Measurements from ENCODE around the gene GRK4. TPM values are rescaled to one million over a fixed set of nuclear protein-coding genes. Genes with fewer than 3 reads are reported as not detected.

GRK4 gene
- total and polyA plus RNA-seq, 7 donors = 0.60 to 10.2 (median 3.9) TPM

DNA sequence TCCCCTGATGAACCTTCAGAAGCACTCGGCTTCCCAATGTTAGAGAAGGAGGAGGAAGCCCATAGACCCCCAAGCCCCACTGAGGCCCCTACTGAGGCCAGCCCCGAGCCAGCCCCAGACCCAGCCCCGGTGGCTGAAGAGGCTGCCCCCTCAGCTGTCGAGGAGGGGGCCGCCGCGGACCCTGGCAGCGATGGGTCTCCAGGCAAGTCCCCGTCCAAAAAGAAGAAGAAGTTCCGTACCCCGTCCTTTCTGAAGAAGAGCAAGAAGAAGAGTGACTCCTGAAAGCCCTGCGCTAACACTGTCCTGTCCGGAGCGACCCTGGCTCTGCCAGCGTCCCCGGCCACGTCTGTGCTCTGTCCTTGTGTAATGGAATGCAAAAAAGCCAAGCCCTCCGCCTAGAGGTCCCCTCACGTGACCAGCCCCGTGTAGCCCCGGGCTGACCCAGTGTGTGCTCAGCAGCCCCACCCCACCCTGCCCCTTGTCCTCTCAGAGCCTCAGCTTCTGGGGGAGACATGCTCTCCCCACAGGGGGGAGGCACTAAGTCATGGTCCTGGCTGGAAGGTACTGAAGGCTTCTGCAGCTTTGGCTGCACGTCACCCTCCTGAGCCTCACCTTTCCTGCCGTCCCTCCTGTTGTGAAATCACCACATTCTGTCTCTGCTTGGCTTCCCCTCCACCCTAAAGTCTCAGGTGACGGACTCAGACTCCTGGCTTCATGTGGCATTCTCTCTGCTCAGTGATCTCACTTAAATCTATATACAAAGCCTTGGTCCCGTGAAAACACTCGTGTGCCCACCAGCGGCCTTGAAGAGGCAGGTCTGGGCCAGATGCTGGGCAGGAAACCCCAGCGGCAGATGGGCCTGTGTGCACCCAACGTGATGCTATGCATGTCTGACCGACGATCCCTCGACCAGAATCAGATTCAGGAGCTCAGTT, 34.9 kb upstream of the GRK4 start:
- intact Hi-C loops (cut with DNase I) = no loop called here
- Histone ChIP-seq H3K4me1 (peaks cover 0 to 31% (median 22%) of the 10 kb centered on the region in 4 donors), H3K27me3 (no peaks in the 10 kb centered on the region), H3K36me3 (peaks cover 19 to 75% (median 49%) of the 10 kb centered on the region in 4 donors), H3K4me3 (no peak overlapping the region), H3K9me3 (no peaks in the 10 kb centered on the region), H3K27ac (no peak overlapping the region)
- no peak for TF ChIP-seq EP300 (IDR thresholded peaks at IDR 0.05)
- peak in 1 of 4 donors; percentile 10 for TF ChIP-seq POLR2AphosphoS5 (IDR thresholded peaks at IDR 0.05)
- 90 to 91% methylated on average over 32 of the region's 32 CpGs for WGBS, 2 donors
- no peak for DNase-seq

DNA sequence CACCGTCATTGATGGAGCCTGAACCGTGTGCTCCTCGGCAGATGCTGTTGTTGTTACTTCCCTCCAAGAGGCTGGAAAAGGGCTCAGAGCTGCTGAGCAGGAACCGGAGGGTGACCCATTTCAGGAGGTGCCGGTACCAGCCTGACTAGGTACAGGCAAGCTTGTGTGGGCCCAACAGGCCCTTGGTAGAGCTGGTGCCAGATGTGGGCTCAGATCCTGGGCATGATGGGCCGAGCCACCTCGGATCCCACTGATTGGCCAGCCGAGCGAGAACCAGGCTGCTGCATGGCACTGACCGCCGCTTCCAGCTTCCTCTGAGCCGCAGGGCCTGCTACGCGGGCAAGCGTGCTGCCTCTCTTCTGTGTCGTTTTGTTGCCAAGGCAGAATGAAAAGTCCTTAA, 33.9 kb upstream of the GRK4 start:
- 92% methylated on average over 16 of the region's 16 CpGs for WGBS, 2 donors
- Histone ChIP-seq H3K27me3 (no peaks in the 10 kb centered on the region), H3K27ac (no peak overlapping the region), H3K36me3 (peaks cover 19 to 65% (median 41%) of the 10 kb centered on the region in 4 donors), H3K4me3 (no peak overlapping the region), H3K4me1 (peaks cover 0 to 38% (median 27%) of the 10 kb centered on the region in 4 donors), H3K9me3 (no peaks in the 10 kb centered on the region)
- no peak for DNase-seq
- TF ChIP-seq, protein P1, sequence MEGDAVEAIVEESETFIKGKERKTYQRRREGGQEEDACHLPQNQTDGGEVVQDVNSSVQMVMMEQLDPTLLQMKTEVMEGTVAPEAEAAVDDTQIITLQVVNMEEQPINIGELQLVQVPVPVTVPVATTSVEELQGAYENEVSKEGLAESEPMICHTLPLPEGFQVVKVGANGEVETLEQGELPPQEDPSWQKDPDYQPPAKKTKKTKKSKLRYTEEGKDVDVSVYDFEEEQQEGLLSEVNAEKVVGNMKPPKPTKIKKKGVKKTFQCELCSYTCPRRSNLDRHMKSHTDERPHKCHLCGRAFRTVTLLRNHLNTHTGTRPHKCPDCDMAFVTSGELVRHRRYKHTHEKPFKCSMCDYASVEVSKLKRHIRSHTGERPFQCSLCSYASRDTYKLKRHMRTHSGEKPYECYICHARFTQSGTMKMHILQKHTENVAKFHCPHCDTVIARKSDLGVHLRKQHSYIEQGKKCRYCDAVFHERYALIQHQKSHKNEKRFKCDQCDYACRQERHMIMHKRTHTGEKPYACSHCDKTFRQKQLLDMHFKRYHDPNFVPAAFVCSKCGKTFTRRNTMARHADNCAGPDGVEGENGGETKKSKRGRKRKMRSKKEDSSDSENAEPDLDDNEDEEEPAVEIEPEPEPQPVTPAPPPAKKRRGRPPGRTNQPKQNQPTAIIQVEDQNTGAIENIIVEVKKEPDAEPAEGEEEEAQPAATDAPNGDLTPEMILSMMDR (IDR thresholded peaks at IDR 0.05) = no peak
- TF ChIP-seq EP300 (IDR thresholded peaks at IDR 0.05) (no peak), POLR2A (IDR thresholded peaks at IDR 0.05) (no peak), POLR2AphosphoS5 (IDR thresholded peaks at IDR 0.05) (no peak)
- intact Hi-C loops (cut with DNase I) = no loop called here

DNA sequence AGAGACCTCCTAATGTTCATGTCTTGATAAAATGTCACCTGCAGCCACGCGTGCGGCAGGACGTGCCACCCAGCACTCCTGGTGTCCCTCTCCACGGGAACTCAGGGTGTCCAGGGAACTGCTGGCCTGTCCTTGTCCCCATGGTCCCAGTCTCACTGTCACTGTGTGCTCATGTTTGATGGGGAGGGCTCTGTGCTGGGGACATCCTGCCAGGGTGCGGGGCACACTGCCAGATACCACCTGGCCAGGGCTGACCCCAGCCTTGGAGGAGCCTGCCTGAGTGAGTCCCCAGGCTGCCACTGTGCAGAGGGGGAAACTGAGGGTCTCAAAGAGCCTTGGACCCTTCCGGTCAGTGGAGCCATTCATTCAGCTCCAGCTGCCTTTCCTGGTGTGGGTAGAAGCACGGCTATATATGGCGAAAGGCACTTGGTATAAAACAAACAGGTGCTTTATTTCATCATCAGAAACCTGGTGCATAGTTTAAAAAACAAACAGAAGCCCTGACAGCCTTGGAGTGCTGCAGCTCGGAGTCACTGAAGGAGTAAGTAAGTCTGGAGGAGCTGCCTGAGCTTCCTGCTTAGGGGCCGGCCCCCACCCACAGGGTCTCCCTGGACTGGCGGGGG, 33.1 kb upstream of the GRK4 start:
- H3K4me3 ChIP-seq = no peak overlapping the region
- H3K4me1 ChIP-seq = peaks cover 0 to 41% (median 28%) of the 10 kb centered on the region in 4 donors
- DNase-seq = no peak
- H3K36me3 ChIP-seq = peaks cover 19 to 57% (median 35%) of the 10 kb centered on the region in 4 donors
- intact Hi-C loops (cut with DNase I) = no loop called here
- H3K27me3 ChIP-seq = no peaks in the 10 kb centered on the region
- no peaks in the 10 kb centered on the region for H3K9me3 ChIP-seq
- TF ChIP-seq, protein P1 (IDR thresholded peaks at IDR 0.05) = no peak
- no peak for TF ChIP-seq POLR2AphosphoS5 (IDR thresholded peaks at IDR 0.05)
- TF ChIP-seq EP300 (IDR thresholded peaks at IDR 0.05) = no peak
- TF ChIP-seq POLR2A (IDR thresholded peaks at IDR 0.05) = no peak
- H3K27ac ChIP-seq = peak overlapping the region; percentile 91 to 94 (median 92)
- WGBS, 2 donors = 61 to 81% methylated on average over 12 of the region's 12 CpGs

DNA sequence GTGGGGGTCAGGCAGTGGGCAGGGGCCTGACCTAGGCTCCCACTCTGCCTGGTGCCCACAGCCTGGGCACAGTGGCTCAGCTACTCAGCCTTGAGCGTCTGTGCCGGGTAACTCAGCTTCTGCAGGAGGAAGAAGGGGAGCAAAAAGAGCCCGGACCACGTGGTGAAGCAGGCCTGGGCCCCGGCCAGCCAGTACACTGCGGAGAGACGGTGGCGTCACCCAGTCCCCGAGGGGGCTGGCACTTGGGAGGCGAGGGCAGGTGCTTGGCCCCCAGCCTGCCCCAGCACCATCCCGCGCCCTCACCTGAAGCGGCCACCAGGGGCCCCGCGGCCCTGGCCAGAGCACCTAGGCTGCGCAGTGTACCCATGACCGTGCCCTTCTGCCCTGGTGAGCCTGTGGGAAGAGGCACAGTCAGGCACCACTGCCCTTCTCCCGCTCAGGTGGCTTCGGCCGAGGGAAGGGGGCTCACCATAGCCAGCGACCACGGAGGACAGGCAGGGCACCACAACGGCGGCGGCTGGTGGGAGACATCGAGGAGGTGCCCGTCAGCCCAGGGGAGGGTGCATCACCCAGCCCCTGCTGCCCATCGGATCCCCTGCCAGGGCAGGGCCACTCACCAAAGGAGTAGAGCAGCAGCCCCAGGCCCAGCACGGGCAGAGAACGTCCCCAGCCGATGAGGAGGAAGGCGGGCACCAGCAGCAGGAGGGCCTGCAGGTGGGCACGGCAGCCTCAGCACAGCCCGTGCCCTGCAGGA, 32.4 kb upstream of the GRK4 start:
- Histone ChIP-seq H3K27me3 (no peaks in the 10 kb centered on the region), H3K36me3 (peaks cover 15 to 51% (median 30%) of the 10 kb centered on the region in 4 donors), H3K27ac (peak overlapping the region; percentile 91 to 94 (median 92)), H3K4me1 (peaks cover 0 to 48% (median 35%) of the 10 kb centered on the region in 4 donors), H3K9me3 (no peaks in the 10 kb centered on the region), H3K4me3 (no peak overlapping the region)
- TF ChIP-seq EP300 (IDR thresholded peaks at IDR 0.05) (no peak), POLR2AphosphoS5 (IDR thresholded peaks at IDR 0.05) (peak in 1 of 4 donors; percentile 14)
- intact Hi-C loops (cut with DNase I) = no loop called here
- WGBS, 2 donors = 58 to 79% methylated on average over 34 of the region's 34 CpGs
- DNase-seq = no peak

DNA sequence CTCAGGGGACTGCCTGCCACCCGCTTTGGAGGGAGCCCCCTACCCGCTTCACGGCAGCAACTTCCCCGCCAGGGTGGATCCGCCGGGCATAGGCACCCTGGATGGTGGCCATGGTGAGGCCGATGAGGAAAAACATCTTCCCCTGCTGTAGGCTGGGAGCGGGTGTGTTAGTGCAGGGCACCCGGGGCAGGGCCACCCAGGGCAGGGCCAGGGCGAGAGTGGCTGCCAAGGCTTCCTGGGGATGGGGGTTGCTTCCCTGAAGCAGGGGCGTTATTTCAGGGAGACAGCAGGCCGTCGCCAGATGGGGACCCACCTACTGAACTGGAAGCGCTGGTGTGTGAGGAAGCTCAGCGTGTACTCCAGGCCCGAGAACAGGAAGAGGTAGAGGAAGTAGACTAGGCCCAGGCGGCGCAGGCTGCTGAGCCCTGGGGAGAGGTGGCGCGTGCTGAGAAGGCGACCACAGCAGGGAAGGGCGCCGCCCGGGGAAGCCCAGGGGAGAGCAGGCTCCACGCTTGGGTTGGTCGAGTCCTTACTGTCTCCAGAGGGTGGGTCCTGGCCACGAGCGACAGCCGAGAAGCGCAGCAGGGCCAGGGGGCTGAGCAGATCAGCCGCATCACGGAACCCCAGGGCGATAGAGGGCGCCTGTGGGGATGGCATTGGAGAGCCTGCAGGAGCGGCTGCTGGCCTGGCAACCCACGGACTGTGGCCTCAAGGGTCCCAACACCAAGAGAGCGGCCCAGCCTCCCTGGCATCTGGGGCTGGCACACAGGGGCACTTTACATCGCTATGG, 31.7 kb upstream of the GRK4 start:
- intact Hi-C loops (cut with DNase I) = loop anchor here (2.0 kb wide), 1 partner anchor 87 kb away; no protein-coding TSS in a partner anchor
- Histone ChIP-seq H3K27ac (peak overlapping the region; percentile 91 to 94 (median 92)), H3K4me3 (no peak overlapping the region), H3K9me3 (no peaks in the 10 kb centered on the region), H3K27me3 (no peaks in the 10 kb centered on the region), H3K36me3 (peaks cover 7 to 44% (median 22%) of the 10 kb centered on the region in 4 donors), H3K4me1 (peaks cover 0 to 50% (median 41%) of the 10 kb centered on the region in 4 donors)
- DNase-seq = peak; percentile 80
- WGBS, 2 donors = 59 to 79% methylated on average over 38 of the region's 38 CpGs
- TF ChIP-seq POLR2AphosphoS5 (IDR thresholded peaks at IDR 0.05) (peak in 2 of 4 donors; percentile 15 to 41), POLR2A (IDR thresholded peaks at IDR 0.05) (no peak), EP300 (IDR thresholded peaks at IDR 0.05) (no peak)
- TF ChIP-seq, protein P1 (IDR thresholded peaks at IDR 0.05) = no peak
